ENCODE measurements around the gene CERS6.

CERS6 gene

DNA sequence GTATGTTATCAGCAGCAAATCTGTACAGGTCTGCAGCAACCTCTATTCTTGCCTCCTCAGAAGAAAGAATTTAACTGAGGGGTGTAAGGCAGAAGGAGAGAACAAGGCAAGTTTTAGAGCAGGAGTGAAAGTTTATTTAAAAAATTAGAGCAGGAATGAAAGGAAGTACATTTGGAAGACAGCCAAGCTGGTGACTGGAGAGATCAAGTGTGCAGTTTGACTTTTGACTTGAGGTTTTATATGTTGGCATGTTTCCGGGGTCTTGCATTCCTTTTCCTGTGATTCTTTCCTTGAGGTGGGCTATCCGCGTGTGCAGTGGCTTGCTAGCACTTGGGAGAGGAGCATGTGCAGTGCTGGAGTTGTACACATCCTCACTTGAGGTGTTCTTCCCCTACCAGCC, 16.5 kb upstream of the CERS6 start:
- no peak for DNase-seq

DNA sequence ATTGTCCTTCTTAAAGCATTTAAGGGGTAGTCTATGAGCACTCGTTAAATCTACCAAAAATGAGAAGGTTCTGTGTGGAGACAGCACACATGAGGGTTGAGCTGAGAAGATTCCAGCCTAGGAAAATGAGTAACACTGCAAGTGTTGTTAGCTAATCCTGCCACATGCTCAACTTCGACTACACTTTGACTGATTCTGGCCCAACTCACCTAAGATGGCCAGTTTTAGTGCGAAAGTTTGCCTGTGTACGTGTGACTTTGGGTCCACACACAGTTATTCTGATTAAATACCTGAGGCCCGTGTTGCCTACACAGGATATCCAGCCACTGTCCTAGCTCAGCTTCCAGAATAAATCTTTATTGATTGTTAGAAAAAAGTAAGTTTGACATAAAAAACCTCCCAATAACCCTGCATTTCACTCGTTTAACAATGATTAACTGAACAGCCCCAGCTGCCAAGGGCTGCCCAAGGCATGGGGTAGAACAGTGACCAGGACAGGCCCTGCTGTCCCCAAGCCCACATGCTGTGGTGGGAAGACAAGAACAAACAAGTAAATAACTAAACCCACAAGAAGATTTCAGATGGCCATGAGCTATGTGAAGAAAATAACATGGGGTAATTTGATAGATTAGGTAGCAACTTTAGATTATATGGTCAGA, 14.7 kb upstream of the CERS6 start:
- no peak for DNase-seq

DNA sequence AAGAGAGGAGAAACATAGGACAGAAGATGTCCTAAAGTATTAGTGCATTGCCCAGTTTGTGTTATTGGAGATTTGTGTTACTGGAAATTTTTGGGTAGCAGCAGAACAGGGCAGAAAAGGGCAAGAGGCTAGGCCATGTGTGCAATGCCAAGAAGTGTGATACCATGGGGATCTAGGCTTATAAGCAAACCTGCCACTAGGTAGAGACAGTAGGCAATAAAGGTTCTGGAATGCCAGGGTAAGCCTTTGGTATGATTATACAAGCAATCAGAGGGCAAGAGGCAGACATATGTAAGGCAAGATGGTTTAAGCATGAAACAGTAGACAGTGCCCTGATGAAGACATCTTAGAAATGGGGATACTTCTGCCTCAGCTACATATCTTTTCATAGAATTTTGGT, 12.3 kb upstream of the CERS6 start:
- DNase-seq: no peak

DNA sequence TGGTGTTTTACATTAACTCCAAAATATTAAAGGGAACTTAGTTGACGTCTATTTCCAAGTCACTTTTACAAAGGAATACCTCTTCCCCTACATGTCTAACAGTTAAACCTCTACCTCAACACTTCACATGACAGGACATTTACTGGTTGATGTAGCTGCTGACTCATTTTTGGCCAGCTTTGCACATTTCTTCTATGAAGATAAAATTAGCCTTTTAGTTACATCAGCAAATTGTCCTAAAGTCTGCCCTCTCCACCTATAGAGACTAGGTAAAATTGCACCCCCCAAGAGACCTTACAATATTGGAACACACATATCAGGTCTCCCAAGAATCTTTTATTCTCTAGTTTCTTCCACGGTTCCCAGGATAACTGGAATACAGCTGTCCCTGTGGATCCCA, 10.1 kb upstream of the CERS6 start:
- no peak for DNase-seq

DNA sequence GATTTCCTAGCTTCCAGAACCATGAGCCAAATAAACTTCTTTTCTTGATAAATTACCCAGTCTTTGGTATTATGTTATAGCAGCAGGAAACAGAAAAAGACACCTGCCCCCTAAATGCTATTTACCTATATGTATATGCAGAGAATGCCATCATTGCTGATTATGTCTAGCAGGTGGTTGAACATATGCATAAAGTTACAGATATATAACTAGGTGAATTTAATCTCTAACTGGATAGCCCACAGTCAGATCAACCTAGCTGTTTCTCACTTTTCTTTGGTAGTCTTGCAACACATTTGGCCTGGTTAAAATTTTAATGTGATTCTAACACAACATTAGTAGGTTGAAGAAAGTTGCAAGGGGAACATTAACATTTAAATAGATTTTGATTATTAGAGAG, 7.1 kb upstream of the CERS6 start:
- DNase-seq: no peak

DNA sequence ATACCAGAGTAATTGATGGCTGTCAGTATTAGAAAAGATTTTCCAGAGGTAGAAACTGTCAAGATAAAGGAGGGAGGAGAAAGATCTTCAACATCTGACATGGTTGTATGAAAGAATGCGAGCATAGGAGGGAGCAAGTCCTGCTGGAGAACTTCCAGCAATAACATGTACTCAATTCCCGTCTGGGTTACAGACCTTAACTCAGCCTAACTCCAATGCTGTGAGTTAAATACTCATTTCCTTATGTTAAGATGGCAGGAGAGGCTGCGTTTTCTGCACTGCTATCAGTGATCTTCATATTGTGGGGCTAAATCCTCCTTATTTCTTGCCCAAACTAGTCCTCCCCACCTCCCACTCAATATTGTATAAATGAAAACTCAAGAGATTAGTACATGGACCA, 6.7 kb upstream of the CERS6 start:
- no peak for DNase-seq

DNA sequence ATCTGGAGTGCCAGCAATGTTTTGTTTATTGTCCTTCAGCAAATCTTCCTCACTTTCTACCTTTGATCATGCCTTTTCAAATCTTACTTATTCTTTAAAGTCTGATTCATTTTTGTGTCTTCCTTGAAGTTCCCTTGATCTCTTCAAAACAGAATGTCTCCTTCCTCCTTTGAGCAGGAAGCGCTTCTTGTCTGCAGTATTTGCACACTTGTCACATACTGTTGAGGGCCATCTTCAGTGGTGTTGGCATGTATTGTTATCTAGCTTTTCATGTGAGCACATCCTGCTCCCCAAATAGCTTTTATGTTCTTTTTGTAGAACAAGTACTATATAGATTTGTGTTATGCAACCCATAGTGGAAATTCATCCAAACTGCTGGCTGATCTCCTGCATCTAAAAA, 5.9 kb upstream of the CERS6 start:
- no peak for DNase-seq

DNA sequence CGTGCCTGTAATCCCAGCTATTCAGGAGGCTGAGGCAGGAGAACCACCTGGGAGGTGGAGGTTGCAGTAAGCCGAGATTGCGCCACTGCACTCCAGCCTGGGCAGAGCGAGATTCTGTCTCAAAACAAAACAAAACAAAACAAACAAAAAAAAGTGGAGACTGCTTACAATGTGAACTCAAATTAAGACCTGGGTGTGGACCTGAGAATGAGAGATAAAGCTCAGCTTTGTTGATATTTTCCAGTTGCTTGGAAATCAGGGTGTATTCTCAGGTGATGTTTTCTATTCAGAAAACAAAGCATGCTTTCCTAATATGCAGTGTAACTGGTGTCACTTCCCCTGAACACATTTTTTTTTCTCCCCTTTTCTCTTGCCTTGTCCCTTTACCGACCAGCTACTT, 5.3 kb upstream of the CERS6 start:
- DNase-seq: no peak

DNA sequence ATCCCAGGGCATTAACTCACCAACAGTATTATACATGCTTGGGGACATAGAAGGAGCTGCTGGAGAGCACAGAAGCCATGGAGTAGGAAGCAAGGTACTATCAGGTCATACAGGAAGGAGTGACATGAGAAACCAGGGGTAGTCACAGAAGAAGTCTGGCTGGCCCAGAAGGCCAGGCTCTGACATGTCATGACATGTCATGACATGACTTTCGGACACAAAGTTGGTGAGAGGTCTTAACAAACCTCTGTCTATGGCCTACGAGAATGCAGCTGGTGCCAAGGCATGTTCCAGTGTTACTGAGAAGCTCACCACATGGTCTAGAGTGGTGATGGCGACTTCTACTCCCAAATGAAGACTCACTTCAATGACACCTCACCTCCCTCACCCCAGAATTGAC, 3.3 kb upstream of the CERS6 start:
- DNase-seq: no peak

DNA sequence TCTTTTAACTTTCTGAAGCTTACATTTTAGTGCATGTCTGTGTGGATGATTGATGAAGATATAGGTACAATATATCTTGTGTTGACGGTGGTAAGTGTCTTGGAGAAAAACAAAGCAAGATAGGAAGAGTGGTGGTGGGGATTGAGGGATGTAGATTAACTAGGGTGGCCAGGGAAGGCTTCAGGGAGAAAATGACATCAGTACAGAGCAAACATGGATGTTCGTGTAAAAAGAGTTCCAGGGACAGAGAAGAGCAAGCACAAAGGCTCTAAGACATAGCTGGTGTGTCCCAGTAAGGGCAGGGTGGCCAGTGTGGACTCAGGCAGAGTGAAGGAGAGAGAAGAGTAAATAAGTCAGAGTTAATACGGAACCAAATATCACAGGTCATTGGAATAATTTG, 2.7 kb upstream of the CERS6 start:
- no peak for DNase-seq

DNA sequence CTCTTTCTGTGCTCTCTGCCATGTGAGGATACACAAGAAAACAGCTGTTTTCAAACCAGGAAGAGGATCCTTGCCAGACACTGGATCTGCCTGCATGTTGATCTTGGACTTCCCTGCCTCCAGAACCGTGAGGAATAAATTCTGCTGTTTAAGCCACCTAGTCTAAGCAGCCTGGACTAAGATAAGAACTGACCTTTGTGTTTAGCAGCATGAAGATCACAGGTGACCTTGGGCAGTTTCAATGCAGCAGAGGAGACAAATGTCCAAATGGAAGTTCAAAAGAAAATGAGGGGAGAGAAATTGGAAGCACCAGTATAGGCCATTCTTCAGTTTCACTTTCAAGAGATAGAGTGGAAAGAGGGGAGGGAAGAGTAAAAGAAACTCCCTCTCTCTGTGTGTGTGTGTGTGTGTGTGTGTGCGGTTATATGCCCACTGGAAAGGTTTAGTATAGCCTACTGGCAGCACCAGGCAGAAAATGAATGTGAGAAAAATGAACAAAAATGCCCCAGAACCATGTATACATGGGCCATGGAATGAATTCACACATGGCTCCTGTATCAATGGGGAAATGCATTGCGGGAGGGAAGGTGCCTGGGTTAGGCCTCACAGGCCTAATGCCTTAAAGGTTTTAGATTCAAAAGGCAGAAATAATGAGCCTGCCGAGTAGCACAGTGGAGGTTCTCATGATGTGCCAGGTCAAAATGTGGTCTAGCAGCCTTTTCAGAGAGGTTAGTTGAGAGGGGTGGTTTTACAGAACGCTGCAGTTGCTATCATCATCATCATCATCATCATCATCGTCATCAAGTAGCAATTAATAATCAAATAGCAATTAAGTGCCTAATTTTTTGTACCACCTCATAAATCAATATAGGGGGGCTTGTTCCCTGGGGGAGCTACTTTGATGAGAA, 1.1 kb upstream of the CERS6 start:
- no peak for DNase-seq

DNA sequence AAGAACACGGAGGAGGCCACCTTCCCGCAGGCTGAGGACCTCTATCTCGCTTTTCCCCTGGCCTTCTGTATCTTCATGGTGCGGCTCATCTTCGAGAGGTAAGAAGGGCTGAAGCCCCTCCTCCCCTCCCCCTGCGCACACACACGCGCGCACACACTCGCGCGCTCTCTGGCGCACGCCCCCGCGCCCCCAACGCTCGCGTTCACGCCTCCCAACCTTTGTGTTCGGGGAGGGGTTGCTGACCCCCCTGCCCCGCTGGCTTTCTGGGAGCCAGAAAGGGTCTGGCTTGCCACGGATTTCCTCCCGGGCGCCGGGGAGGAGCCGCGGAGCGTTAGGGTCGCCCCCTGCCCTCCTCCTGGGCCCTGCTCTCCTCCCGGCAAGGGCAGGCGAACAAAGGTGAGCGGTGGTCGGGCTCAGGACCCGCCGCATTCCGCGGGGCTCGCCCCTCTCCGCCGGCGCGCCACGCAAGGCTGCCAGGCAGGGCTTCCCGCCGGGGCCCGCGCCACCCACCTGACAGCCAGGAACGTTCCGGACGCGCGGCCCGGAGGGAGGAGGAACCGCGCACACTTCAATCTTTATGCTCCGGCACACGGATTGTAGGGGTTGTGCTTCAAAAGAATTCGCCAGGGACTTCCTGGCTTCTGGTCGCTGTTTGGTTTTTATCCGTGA, 583 bp downstream of the CERS6 start:
- DNase-seq: peak; percentile 87

DNA sequence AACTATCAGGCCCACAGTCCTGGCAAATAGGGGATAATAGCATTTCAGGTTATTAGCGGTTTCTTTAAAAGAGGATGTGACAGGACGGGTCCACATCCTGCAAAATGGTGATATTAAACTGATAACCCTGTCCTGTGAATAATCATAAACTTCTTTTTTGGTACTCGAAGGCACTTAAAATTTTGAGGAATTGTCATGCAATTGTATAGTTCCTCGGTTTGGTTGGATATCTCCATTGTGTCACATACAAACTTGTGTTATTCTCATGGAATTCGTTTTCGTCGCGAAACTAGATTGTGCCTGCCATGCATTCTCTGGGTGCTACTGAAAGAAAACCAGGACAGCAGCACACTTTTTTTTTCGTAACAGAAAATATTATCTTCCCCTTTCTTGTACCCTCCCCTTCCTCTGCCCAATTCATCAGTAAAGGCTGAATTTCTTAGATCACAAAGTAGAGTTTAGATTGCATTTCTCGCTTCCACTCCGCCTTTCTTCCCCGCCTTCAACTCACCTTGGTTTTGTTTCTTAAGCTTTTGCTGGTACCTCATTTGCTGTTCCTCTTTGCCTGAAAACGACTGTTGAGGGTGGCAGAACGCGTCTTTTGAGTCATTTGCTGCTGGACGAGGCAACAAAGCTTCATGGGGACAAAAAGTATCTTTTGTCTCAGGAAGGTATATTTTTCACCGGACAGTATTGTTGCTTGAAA, 1.3 kb downstream of the CERS6 start:
- peak; percentile 46 for DNase-seq

DNA sequence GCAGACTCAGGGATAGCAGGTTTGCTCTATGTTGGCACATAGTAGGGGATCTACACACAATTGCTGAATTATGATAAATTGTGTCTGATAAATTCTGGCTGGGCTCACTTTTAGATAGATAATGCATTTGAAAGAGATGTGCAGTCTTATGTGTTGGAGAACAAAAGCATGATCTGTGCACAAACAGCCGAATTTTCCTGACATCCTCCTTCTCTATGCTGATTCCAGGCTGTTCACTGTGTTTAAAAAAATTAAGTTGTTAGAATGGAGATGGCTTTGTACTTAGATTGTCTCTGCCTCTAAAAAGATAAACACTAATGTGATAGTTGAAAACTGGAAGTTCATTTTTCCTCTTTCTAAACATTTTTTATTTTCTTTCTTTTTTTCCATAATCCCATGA, 2.1 kb downstream of the CERS6 start:
- no peak for DNase-seq

DNA sequence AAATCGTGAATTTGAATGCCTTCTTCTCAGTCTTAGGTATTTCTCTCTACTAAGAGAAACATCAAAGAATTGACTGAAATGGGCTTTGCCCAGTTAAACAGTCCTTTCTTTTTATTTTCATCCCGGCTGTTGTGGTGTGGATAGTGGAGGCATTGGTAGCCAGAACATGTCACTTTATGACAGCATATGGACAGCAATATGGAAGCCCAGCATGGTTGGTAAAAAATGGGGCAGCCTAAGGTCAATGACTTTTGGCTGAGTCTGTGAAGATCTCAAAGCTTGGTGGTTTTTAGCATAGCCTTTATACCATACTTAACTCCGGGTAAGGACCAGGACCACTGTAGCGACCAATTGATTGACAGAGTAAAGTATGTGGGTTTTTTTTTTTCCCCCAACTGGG, 3.2 kb downstream of the CERS6 start:
- no peak for DNase-seq

DNA sequence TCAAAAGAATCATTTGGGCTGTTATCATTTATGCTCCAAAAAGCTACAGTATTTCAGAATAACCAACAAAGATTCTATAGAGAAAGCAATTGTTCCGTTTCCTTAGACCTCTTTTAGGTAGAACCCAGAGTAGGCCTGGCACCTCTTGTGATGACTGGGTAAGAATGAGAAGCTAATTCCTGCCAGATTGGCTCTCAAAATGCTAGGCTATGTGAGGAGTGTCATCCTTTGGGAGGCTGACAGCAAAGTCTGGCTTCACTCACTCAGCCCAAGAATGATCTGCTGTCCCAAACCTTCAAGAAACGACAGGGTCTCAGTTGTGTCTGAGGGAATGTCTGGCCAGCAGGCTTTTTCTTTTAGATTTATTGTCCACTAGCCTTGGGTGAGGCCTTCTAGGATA, 4.5 kb downstream of the CERS6 start:
- no peak for DNase-seq

DNA sequence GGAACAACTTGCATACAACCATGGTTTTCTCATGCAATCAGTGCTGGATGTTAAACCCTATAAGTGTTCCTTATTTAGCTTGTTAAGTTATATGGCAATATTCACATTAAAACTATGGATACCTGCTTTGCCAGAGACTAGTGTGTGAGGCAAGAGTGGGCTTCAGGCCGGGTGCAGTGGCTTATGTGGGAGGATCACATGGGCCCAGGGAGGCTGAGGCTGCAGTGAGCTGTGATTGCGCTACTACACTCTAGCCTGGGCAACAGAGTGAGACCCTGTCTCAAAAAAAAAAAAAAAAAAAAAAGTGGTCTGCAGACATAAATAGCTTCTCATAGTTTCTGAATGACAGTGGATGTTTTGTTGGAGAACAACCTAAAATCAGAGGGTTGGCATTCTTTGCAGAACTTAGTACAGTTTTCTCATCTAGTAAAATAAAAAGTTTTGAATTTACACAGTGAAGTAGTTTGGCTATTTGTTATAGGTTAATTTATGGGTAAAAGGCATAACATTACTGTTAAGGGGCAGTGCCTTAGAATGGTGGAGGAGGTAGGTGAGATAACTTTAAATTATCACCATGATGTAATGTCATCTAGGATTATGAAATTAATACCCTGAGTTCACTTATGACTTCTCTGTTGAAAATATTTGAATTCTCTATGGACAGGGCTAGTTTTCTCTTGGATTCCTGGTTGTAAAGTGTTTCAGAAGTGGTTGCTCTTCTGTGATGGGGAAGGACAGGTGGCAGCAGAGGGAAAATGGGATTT, 5.3 kb downstream of the CERS6 start:
- DNase-seq: no peak

DNA sequence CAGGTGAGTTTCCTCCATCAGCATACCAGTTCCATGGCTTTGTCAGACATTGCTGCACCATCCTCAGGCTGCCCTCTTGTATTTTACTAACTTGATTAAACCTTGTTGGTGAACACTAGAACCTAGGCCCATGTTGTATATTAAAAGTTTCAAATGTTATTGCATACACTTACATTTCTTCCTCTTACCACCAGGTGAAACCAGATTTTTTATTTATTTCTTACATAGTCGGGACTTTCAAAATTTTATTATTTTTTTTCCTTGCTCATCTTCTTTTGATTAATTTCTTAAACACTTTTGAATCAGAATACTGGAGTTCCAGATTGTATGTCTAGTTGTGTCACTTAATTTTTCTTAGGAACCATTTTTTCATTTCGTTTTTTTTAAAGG, 5.9 kb downstream of the CERS6 start:
- no peak for DNase-seq

DNA sequence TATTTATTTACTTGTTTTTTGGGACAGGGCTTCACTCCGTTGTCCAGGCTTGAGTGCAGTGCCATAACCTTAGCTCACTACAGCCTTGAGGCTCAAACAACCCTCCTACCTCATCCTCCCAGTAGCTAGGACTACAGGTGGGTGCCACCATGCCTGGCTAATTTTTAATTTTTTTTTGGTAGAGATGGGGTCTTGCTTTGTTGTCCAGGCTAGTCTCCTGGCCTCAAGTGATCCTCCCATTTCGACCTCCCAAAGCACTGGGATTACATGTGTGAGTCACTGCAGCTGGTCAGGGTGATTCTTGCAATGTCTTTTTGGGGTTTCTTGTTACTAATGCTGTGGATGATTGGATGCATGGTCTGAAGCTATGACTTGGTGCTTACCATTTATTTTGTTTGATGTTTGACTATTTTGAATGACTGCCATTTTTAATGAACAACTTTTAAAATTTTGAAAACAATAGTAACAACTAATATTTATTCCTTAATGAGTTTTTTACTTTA, 6.5 kb downstream of the CERS6 start:
- no peak for DNase-seq

DNA sequence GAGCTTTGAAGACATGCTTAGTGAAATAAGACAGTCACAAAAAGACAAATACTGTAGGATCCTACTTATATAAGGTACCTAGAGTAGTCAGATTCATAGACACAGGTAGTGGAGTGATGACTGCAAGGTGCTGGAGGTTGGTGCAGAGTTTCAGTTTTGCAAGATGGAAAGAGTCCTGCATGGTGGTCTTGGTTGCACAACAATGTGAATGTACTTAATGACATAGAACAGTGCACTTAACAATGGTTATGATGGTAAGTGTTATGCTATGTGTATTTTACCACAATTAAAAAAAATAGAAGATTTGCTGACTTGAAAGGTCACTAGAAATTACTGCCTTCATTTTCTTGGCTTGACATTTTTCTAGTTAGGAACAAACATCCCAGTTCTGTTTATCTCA, 9.5 kb downstream of the CERS6 start:
- DNase-seq: no peak

DNA sequence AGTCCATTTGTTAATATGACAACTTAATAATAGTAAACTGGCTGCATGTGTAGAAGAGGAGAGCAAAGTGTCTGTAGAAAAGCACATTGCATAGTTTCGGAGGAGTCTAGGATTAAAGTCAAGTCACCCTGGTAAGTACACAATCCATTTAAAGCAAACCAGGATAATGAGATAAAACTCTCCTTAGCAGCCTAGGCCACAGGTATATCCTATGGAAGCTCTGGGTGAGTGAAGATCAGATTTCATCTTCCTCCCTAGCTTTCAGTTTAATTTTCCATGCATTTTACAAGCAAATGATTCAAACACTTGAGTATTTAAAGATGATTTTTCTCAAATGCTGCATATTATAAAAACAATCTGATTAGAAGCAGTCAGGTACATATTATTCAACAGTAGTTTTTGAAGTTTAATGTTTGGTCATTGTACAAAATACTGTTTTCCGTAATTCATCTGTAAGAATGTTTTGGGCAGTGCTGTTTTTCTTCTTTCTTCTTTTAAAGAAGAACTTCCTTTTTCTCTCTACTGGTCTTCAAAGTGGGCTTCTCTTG, 10.2 kb downstream of the CERS6 start:
- no peak for DNase-seq
